Germinal center (tissue), 1 donor: Measurements from ENCODE around the gene RBMY1B.
"Not testable (repeated sequence)": the region's sequence is repeated elsewhere in the genome, so short reads cannot be mapped to it uniquely, and the experiment has no call there.

Source experiments
- DNase-seq: peaks from one replicate; pipeline ENCODE4 v3.0.0; 2012; ENCODE audit warnings: mixed read lengths, low spot score

The RBMY1B gene

DNA sequence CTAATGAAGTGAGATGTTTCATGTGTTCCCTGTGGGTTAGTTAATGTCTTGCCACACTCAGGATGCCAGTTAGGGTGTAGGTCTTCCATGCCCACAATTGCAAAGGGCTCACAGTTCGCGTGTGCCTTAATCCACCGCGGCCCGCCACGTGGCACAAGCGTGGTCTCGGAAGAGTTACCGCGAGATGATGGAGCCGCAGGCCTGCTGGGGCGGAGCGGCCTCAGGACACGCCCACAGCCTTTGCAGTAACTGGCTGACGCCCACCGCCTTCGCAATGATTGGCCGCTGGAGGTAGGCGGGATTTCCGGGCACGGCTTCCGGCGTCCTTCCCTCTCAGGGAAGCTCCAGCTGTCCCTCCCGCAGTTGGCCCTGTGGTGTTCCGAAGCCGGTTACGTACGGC lies at the start of gene RBMY1B:
Gene RBMY1B, plus strand, starts transcription at position 301 of the 400 bp plus-strand sequence. CDS start 2,013 bp downstream, outside the sequence.
- not testable (repeated sequence) for DNase-seq

DNA sequence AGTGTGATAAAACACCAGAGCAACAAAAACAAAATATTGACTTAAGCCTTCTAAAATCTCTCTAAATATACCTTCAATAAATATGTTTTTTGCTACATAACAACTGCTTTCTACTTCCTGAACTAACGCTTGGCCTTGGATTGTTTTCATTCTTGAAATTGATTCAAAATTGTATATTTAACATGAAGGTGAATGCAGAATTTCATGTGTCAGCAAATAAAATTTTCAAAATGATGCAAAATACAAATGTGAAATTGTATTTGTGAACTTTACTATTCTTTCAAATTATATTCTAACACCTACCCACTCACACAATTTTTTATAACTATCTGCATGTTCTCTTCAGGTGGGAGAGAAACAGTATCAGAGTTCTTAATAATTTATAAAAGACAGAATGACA lies 48.2 kb upstream of the RBMY1B start:
- not testable (repeated sequence) for DNase-seq

DNA sequence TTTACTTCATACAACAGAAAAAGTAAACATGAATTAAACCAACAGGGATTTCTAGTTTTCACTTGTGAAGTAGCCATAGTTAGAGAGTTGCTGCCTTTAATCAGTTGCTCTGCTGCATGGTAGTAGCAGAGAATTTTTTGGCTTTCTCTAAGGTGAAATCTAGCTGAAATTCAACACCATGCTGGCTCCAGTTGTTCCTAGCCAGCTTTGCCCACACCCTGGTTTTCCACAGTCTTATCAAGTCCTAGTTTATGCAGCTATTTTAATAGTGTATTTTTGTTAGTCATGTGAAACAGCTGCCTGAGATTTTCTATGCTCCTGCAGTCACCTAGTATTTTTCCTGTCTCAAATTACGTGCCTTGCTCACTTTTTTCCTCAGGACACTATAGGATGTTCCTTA lies 28.2 kb upstream of the RBMY1B start:
- DNase-seq, result no peak

DNA sequence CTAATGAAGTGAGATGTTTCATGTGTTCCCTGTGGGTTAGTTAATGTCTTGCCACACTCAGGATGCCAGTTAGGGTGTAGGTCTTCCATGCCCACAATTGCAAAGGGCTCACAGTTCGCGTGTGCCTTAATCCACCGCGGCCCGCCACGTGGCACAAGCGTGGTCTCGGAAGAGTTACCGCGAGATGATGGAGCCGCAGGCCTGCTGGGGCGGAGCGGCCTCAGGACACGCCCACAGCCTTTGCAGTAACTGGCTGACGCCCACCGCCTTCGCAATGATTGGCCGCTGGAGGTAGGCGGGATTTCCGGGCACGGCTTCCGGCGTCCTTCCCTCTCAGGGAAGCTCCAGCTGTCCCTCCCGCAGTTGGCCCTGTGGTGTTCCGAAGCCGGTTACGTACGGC lies 23.4 kb downstream of the RBMY1B start, which contains the start of gene RBMY1A1:
Gene RBMY1A1, plus strand, starts transcription at position 301 of the 400 bp plus-strand sequence. CDS start 2,013 bp downstream, outside the sequence.
- not testable (repeated sequence) for DNase-seq

DNA sequence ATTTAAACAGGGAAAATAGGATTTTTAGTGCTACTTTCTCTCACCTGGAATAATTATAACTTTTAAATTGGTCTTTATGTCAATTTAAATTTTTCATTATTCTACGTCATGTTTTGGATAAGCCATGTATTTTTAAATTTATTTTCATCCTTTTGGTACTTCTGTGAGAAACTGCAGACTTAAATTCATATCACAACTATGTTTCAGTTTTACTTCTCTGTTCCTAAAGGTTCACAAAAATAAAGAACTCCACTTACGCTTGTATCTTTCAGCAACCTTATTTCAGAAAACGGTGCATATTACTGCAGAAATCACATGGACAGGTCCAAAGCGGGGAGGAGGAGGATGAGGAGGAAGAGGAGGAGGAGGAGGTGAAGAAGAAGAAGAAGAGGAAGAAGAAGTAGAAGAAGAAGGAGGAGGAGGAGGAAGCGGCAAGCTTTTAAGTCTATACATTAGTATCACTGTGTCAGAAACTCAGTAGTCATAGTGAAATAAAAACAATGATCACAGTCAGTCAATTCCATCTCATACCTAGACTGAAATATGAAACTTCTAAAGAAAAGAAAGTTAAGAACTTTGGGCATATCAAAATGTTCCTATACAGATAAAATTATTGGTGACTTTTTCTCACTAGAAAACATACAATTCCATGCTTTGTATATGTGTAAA lies 48.3 kb downstream of the RBMY1B start:
- not testable (repeated sequence) for DNase-seq
